CD14-positive monocyte (primary cell): ENCODE data around the gene NLRP2B. TPM values are rescaled to one million over a fixed set of nuclear protein-coding genes. Genes with fewer than 3 reads are reported as not detected.

Experiments used
- DNase-seq, 3 donors: peaks; one replicate each; pipeline ENCODE4 v3.0.0-alpha.2; 2011 to 2022
- H2AFZ ChIP-seq: 2 replicates; pipeline ENCODE4 v1.6.0; 2012; ENCODE audit warnings: mild to moderate bottlenecking, low read depth, low read length, inconsistent platforms; ENCODE audit not compliant: insufficient read depth, poor library complexity, severe bottlenecking
- H3K27ac ChIP-seq, 2 donors: 1 replicate in 1 of 2; 2 replicates in 1 of 2; pipeline ENCODE4 v1.5.1; 2012 to 2013; ENCODE audit warnings: low read length in 2 of 2, control low read depth in 1 of 2, inconsistent platforms in 1 of 2, low read depth in 1 of 2, mild to moderate bottlenecking in 1 of 2
- H3K27me3 ChIP-seq, 2 donors: one replicate each; pipeline versions ENCODE4 v1.6.0 to v1.6.1; 2011 to 2013; ENCODE audit warnings: low read length in 2 of 2; ENCODE audit not compliant: control insufficient read depth in 2 of 2, insufficient read depth in 2 of 2
- H3K36me3 ChIP-seq, 2 donors: replicated peaks in 1 of 2; 1 replicate in 1 of 2; 2 replicates in 1 of 2; pipeline versions ENCODE4 v1.5.1 to v1.6.1; 2012 to 2013; ENCODE audit warnings: low read length in 2 of 2, control low read depth in 1 of 2, inconsistent platforms in 1 of 2, mild to moderate bottlenecking in 1 of 2; ENCODE audit not compliant: insufficient read depth in 2 of 2, control insufficient read depth in 1 of 2
- H3K4me1 ChIP-seq, 2 donors: 1 replicate in 1 of 2; 2 replicates in 1 of 2; pipeline versions ENCODE4 v1.5.1 to v1.6.1; 2012 to 2013; ENCODE audit warnings: low read length in 2 of 2, control low read depth in 1 of 2, inconsistent platforms in 1 of 2, mild to moderate bottlenecking in 1 of 2, moderate library complexity in 1 of 2; ENCODE audit not compliant: insufficient read depth in 2 of 2, control insufficient read depth in 1 of 2
- H3K4me2 ChIP-seq: replicated peaks from 2 replicates; pipeline ENCODE3; 2012; ENCODE audit warnings: low read length, moderate library complexity, mild to moderate bottlenecking; ENCODE audit not compliant: poor library complexity, severe bottlenecking; ENCODE audit errors: extremely low read depth
- H3K4me3 ChIP-seq, 3 experiments: fragments of 200-600 bp in 1 of 3; sonication (generic) in 1 of 3; replicated peaks in 1 of 3; 1 replicate in 2 of 3; 2 replicates in 1 of 3; pipeline ENCODE4 v1.5.1; 2011 to 2013; ENCODE audit warnings: low read length in 3 of 3, mild to moderate bottlenecking in 3 of 3, control low read depth in 2 of 3, low read depth in 2 of 3, inconsistent platforms in 1 of 3, moderate library complexity in 1 of 3
- H3K79me2 ChIP-seq: 2 replicates; pipeline ENCODE4 v1.6.0; 2012; ENCODE audit warnings: mild to moderate bottlenecking, control low read depth, inconsistent platforms, low read length, moderate library complexity; ENCODE audit not compliant: insufficient read depth
- H3K9ac ChIP-seq: 2 replicates; pipeline ENCODE4 v1.6.0; 2017; ENCODE audit warnings: low read length, mild to moderate bottlenecking; ENCODE audit not compliant: insufficient read depth, poor library complexity, severe bottlenecking
- H3K9me3 ChIP-seq, 2 donors: replicated peaks in 1 of 2; 1 replicate in 1 of 2; 2 replicates in 1 of 2; pipeline versions ENCODE4 v1.5.1 to v1.6.1; 2012 to 2013; ENCODE audit warnings: low read length in 2 of 2, control low read depth in 1 of 2; ENCODE audit not compliant: control insufficient read depth in 1 of 2, insufficient read depth in 1 of 2
- H4K20me1 ChIP-seq: 2 replicates; pipeline ENCODE4 v1.6.0; 2012; ENCODE audit warnings: mild to moderate bottlenecking, low read length, control low read depth, moderate library complexity; ENCODE audit not compliant: insufficient read depth
- H3K27ac Mint-ChIP-seq, 7 donors: one replicate each; pipeline ENCODE4 v1.8.0; 2020; ENCODE audit warnings: mild to moderate bottlenecking in 7 of 7, mixed read lengths in 7 of 7, moderate library complexity in 6 of 7, inconsistent platforms in 2 of 7
- H3K27me3 Mint-ChIP-seq, 3 donors: one replicate each; pipeline ENCODE4 v1.8.0; 2021 to 2022; ENCODE audit warnings: low read depth in 3 of 3, mild to moderate bottlenecking in 3 of 3, mixed read lengths in 3 of 3, moderate library complexity in 3 of 3, inconsistent platforms in 1 of 3
- H3K36me3 Mint-ChIP-seq, 2 donors: one replicate each; pipeline ENCODE4 v1.8.0; 2020; ENCODE audit warnings: mixed read lengths in 2 of 2, inconsistent platforms in 1 of 2, mild to moderate bottlenecking in 1 of 2
- H3K4me1 Mint-ChIP-seq: one replicate; pipeline ENCODE4 v1.8.0; 2020; ENCODE audit warnings: mild to moderate bottlenecking, mixed read lengths
- H3K4me3 Mint-ChIP-seq, 2 donors: one replicate each; pipeline ENCODE4 v1.8.0; 2020; ENCODE audit warnings: mild to moderate bottlenecking in 2 of 2, mixed read lengths in 2 of 2, moderate library complexity in 1 of 2
- H3K9me3 Mint-ChIP-seq, 7 donors: one replicate each; pipeline ENCODE4 v1.8.0; 2020 to 2022; ENCODE audit warnings: mixed read lengths in 7 of 7, mild to moderate bottlenecking in 6 of 7, moderate library complexity in 6 of 7, inconsistent platforms in 2 of 7
- CTCF ChIP-seq: fragments of 200-600 bp; IDR thresholded peaks from one replicate; pipeline ENCODE4 v1.8.0; 2022; ENCODE audit warnings: antibody characterized with exemption, mild to moderate bottlenecking
- WGBS: methylation state at CpG from one replicate; pipeline ENCODE4 v1.1.5; 2013; ENCODE audit warnings: missing lambda C conversion rate; ENCODE audit not compliant: insufficient coverage; 5-methylcytosine and 5-hydroxymethylcytosine counted together
- intact Hi-C, 2 donors: fragments of 100-400 bp; cut with micrococcal nuclease; formaldehyde crosslinking; loops; one replicate each; pipeline versions ENCODE4 v1.15.0 to v1.15.1; 2023
- polyA plus RNA-seq, 3 donors: library from polyadenylated mRNA; depleted of rRNA in 1 of 3; unstranded in 2 of 3; stranded (reverse) in 1 of 3; fragments of 300-500 nt in 2 of 3; fragments of >200 nt in 1 of 3; fragmentation: Illumina TruSeq in 2 of 3; gene quantifications; 1 replicate in 2 of 3; 2 replicates in 1 of 3; pipeline ENCODE4 v1.2.3, GENCODE V29; 2012 to 2021

NLRP2B gene
- polyA plus RNA-seq, 3 donors, result not detected

DNA sequence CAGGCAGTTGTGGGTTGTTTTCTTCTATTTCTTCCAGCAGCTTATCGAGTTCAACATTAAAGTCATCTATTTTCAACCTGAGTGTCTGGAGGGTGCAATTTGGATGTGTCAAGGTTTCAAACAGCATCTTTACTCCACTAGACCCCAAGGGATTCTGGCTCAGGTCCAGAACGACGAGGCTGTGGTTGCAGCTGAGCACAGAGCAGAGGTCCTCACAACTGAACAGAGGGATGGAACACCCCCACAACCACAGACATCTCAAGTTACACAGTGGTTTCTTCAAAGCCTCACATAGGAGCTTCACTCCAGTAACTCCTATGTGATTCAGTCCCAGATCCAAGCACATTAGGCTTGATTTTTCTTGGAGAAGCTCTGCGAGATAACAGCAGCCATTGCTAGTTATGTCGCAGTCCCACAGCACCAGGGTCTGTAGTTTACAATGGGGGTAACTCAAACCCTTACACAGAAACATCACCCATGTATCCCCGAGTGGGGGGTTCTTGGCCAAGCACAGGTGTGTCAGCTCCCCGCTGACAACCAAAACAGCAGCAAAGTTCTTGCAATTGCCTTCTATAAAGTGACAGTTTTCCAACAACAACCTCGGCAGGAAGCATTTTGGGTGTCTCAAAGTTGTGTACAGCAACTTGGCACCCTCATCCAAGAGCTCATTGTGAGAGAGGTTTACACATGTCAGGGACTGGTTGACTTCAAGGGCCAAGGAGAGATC, 2.8 kb downstream of the NLRP2B start:
- no peak for TF ChIP-seq CTCF
- peaks cover 11 to 33% of the 10 kb centered on the region in 2 donors for H3K9me3 ChIP-seq
- H3K27ac Mint-ChIP-seq, result no peak overlapping the region
- no peak overlapping the region for H2AFZ ChIP-seq
- no peaks in the 10 kb centered on the region for H3K79me2 ChIP-seq
- intact Hi-C loops, result no loop called here
- H3K27ac ChIP-seq, result no peak overlapping the region
- peaks cover 10 to 39% (median 21%) of the 10 kb centered on the region in 7 donors for H3K9me3 Mint-ChIP-seq
- no peaks in the 10 kb centered on the region for H3K4me1 Mint-ChIP-seq
- 85% methylated on average over 4 of the region's 8 CpGs for WGBS
- peaks cover 0 to 1% (median 0%) of the 10 kb centered on the region in 3 donors for H3K27me3 Mint-ChIP-seq
- DNase-seq, result no peak
- H3K9ac ChIP-seq, result no peak overlapping the region
- H3K36me3 Mint-ChIP-seq, result no peaks in the 10 kb centered on the region
- H3K4me1 ChIP-seq, result no peaks in the 10 kb centered on the region
- H3K27me3 ChIP-seq, result no peaks in the 10 kb centered on the region
- H3K4me3 ChIP-seq, result no peak overlapping the region
- H3K4me2 ChIP-seq, result no peak overlapping the region
- H4K20me1 ChIP-seq, result no peaks in the 10 kb centered on the region
- no peak overlapping the region for H3K4me3 Mint-ChIP-seq
- H3K36me3 ChIP-seq, result no peaks in the 10 kb centered on the region

- H3K4me1 Mint-ChIP-seq, result no peaks in the 10 kb centered on the region
- no peak for DNase-seq
- no peak overlapping the region for H3K4me3 ChIP-seq
- TF ChIP-seq CTCF, result no peak
- peaks cover 11 to 39% (median 21%) of the 10 kb centered on the region in 7 donors for H3K9me3 Mint-ChIP-seq
- WGBS, result no CpG with 5 or more reads among the region's 2 CpGs
- H3K36me3 Mint-ChIP-seq, result no peaks in the 10 kb centered on the region
- H3K79me2 ChIP-seq, result no peaks in the 10 kb centered on the region
- H3K36me3 ChIP-seq, result no peaks in the 10 kb centered on the region
- no peaks in the 10 kb centered on the region for H4K20me1 ChIP-seq
- H3K9me3 ChIP-seq, result peaks cover 11 to 29% of the 10 kb centered on the region in 2 donors
- no peaks in the 10 kb centered on the region for H3K4me1 ChIP-seq
- peaks cover 0 to 1% (median 1%) of the 10 kb centered on the region in 3 donors for H3K27me3 Mint-ChIP-seq
- H3K27me3 ChIP-seq, result no peaks in the 10 kb centered on the region
- no peak overlapping the region for H3K4me2 ChIP-seq
- H3K27ac ChIP-seq, result no peak overlapping the region
- H3K27ac Mint-ChIP-seq, result no peak overlapping the region
- no peak overlapping the region for H2AFZ ChIP-seq
- no peak overlapping the region for H3K4me3 Mint-ChIP-seq
- no peak overlapping the region for H3K9ac ChIP-seq
- intact Hi-C loops, result no loop called here
Observed at GRCh38 chrX:57675320-57675719, 4.7 kb downstream of the NLRP2B start.
